GM12892 (cell line): ENCODE data around the gene DTX1.
"Not testable (repeated sequence)": the region's sequence is repeated elsewhere in the genome, so short reads cannot be mapped to it uniquely, and the experiment has no call there.

Experiments
- DNase-seq: peaks from one replicate; pipeline ENCODE4 v3.0.0; 2011; ENCODE audit not compliant: insufficient read length
- FAIRE-seq: peaks from 2 replicates; lab custom pipeline; 2011; peaks lifted over from hg19 to GRCh38; lab: Jason Lieb, UNC
- POLR2A ChIP-seq: IDR thresholded peaks from 2 replicates; pipeline ENCODE4 v1.6.1; 2011; ENCODE audit warnings: low read depth, low read length, control low read depth
- POLR2AphosphoS5 ChIP-seq: IDR thresholded peaks from 2 replicates; pipeline ENCODE4 v1.6.1; 2011; ENCODE audit warnings: low read depth, low read length, control low read depth
- TAF1 ChIP-seq: IDR thresholded peaks from 2 replicates; pipeline ENCODE4 v1.6.1; 2011; ENCODE audit warnings: low read depth, mild to moderate bottlenecking, control low read depth, low read length, borderline replicate concordance

The DTX1 gene

DNA sequence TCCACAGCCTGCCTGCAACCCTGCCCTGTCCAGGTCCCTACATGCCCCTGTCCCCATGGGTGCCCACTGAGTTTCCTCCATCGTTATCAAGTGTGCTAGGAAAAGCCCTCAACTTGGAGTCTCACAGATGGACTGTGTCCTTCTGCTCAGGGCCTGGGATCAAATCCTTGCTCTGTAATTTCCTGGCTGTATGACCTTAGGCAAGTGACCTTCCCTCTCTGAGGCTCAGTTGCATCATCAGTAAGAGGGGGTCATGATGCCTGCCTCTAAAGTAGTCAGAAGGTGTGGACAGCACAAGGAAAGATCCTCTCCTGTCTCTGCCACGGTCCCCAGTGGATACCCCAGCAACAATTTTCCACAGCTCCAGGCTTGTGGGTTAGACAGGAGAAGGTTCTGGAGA, 56.9 kb downstream of the DTX1 start:
- no peak for DNase-seq
- TF ChIP-seq POLR2AphosphoS5 (no peak), POLR2A (no peak)
- no peak for FAIRE-seq

GRCh38 chr12:113114447-113115178, 58.1 kb downstream of the DTX1 start:
- FAIRE-seq (no peak), DNase-seq (no peak)
- TF ChIP-seq TAF1, result no peak
- no peak for TF ChIP-seq POLR2AphosphoS5
- TF ChIP-seq POLR2A, result no peak

DNA sequence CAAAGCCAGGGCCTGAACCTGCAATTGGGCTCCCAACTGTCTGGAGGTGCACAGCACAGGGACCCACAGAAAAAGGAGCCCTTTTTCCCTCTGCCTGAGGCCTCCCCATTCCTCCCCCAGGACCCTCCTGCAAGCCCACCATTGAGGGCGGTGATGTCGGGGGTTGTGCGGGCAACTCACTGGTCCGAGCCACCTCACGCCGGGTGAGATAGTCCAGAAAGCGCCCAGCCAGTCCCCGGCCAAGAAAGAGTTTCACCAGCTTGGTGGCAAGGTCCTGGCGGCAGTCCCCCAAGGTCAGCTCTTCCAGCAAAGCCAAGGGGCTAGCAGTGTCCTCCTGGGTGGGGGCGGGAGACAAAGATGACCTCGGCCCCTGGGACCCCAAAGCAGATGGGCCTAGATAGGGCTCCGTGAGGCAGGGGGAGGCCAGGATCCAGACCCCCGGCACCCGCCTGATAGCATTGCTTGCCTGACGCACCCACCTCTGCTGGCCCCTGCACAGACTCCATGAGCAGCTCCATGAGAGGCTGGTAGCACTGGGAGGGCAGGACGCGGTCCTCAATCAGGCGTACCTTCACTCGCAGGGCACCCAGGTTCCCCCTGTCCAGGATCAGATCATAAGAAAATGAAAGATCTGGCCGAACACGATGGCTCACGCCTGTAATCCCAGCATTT, 59.1 kb downstream of the DTX1 start:
- TF ChIP-seq POLR2AphosphoS5 (no peak), TAF1 (no peak), POLR2A (no peak)
- no peak for FAIRE-seq
- no peak for DNase-seq

- TF ChIP-seq TAF1 (no peak), POLR2AphosphoS5 (no peak), POLR2A (no peak)
- no peak for DNase-seq
- FAIRE-seq, result no peak
Measured at GRCh38 chr12:113116875-113117274, 60.3 kb downstream of the DTX1 start.

DNA sequence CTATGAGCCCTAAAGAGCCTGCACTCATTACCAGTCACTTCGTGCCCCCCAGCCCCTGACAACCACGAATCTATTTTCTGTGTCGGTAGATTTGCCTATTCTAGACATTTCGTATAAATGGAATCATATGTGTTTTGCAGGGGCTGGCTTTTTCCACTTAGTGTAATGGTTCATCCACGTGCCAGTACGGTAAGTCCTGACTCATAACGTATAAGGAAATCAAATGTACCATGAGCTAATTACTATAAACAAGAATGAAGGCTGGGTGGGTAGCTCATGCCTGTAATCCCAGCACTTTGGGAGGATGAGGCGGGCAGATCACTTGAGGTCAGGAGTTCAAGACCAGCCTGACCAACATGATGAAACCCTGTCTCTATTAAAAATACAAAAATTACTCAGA, 61.2 kb downstream of the DTX1 start:
- FAIRE-seq, DNase-seq: not testable (repeated sequence)

DNA sequence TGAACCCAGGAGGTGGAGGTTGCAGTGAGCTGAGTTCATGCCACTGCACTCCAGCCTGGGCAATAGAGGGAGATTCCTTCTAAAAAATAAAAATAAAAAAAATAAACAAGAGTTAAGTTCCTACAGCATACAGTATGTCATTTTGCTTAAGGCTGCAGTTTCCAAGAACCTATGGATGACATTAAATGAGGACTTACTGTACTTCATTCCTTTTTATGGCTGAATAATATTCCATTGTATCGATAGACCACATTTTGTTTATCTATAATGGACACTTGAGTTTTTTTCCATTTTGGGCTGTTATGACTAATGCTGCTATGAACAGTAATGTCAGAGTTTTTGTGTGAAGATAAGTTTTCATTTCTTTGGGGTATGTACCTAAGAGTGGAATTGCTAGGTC, 61.6 kb downstream of the DTX1 start:
- FAIRE-seq (no peak), DNase-seq (no peak)
- TF ChIP-seq POLR2AphosphoS5, result no peak
- no peak for TF ChIP-seq POLR2A
- no peak for TF ChIP-seq TAF1

DNA sequence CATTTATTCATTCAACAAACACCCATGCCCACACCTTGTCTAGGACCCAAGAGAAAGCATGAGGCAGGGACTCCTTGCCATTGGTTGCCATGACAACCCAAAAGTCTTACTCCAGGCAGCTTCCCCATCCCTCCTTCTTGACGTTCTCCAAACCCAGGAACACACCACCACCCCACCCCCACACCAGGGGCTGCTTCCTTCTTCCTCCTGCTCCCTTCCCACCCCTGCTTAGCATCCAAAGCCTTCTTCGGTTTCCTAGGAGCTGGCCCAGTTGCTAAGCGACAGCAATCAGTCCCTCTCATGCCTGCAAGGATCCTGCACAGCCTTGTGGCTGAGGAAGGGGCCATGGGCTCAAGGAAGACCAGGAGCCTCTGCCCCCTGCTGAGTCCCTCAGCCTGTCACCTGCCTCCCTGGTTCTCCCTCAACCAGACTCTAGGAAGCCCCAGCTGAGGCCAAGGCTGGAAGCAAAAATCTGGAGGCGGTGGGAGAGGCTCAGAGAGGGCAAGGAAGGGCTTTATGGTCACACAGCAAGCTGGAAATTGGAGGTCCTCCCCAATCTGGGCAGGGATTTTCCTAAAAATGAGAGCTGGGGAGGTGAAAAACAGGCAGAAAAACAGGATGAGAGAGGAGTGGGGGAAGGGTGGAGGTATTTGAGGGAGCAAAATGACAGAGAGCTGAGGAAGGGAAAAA, 63.6 kb downstream of the DTX1 start:
- TF ChIP-seq POLR2A (no peak), TAF1 (no peak), POLR2AphosphoS5 (no peak)
- FAIRE-seq (no peak), DNase-seq (no peak)

GRCh38 chr12:113120670-113121370, 64.3 kb downstream of the DTX1 start:
- TF ChIP-seq POLR2A, result no peak
- TF ChIP-seq POLR2AphosphoS5, result no peak
- TF ChIP-seq TAF1, result no peak
- FAIRE-seq (no peak), DNase-seq (no peak)

- TF ChIP-seq POLR2AphosphoS5 (no peak), POLR2A (no peak), TAF1 (no peak)
Measured at GRCh38 chr12:113127791-113128199, 71.3 kb downstream of the DTX1 start.

DNA sequence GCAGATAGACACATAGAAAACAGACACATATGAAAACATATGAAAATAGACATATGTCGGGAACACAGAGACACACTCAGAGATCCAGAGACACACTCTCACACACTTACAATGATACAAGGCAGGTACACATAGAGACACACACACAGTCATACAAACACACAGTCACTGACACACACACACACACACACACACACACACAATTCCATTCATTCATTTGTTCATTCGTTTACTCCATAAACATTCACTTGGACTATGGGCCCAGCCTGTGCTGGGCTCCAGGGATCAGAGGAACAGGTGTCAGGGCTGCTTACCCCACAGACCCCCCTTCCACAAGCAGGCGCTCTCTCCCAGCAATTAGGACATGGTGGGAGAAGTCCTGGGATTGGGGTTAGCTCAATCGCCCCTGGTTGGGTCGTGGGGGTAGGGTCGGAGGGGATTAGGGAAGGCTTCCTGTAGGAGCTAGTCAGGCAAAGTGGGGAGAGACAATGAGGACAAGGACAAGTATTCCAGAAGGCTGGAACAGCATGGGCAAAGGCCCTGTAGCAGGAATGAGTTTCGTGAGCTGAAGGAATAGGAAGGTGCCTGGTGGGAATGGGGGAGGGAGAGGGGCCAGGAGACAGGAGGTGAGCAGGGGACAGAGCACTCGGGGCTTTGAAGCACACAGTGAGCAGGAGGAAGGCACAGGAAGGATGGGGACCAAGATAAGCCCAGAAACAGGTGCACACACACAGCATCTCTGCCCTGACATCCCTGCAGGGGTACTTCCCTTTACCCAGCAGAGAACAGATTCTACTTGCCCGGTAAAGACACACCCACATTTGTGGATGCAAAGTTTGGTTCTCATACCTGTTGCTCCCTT, 72.5 kb downstream of the DTX1 start:
- DNase-seq (no peak), FAIRE-seq (no peak)
- TF ChIP-seq TAF1, result no peak
- TF ChIP-seq POLR2AphosphoS5, result no peak

More at GRCh38 chr12:113127791-113128199, 71.3 kb downstream of the DTX1 start:
- DNase-seq (no peak), FAIRE-seq (no peak)
